IMR-90 (cell line): ENCODE data around the gene HKDC1.

Experiments used
- CTCF ChIP-seq: conservative IDR thresholded peaks from 2 replicates; pipeline ENCODE4 v1.5.1; 2012; ENCODE audit warnings: mild to moderate bottlenecking, low read depth, low read length, improper control_type of control experiment
- MXI1 ChIP-seq: IDR thresholded peaks from 2 replicates; pipeline ENCODE4 v1.6.1; 2012; ENCODE audit warnings: low read depth, mild to moderate bottlenecking, low read length, moderate library complexity, borderline replicate concordance
- POLR2A ChIP-seq: IDR thresholded peaks from 2 replicates; pipeline ENCODE4 v1.6.1; 2012; ENCODE audit warnings: mild to moderate bottlenecking, low read depth, low read length
- RFX5 ChIP-seq: IDR thresholded peaks from 2 replicates; pipeline ENCODE4 v1.8.0; 2012; ENCODE audit warnings: low read depth, mild to moderate bottlenecking, low read length, moderate library complexity
- SMC3 ChIP-seq: fragments of 150-350 bp; IDR thresholded peaks from 2 replicates; pipeline ENCODE4 v1.6.1; 2016; ENCODE audit warnings: low read depth, mild to moderate bottlenecking, antibody characterized with exemption, low read length, moderate library complexity

- TF ChIP-seq POLR2A (no peak), CTCF (no peak), MXI1 (no peak), RFX5 (no peak), SMC3 (no peak)
Observed at GRCh38 chr10:69211524-69211923, 8.6 kb upstream of the HKDC1 start.
